Fibroblast of skin of right biceps (primary cell): ENCODE measurements around the gene FGGY.
A peak's percentile ranks its signal among the peaks of the same experiment; 100 is the strongest.

Experiments used
- DNase-seq: peaks from one replicate; pipeline ENCODE4 v3.0.0-alpha.2; 2013

The FGGY gene

DNA sequence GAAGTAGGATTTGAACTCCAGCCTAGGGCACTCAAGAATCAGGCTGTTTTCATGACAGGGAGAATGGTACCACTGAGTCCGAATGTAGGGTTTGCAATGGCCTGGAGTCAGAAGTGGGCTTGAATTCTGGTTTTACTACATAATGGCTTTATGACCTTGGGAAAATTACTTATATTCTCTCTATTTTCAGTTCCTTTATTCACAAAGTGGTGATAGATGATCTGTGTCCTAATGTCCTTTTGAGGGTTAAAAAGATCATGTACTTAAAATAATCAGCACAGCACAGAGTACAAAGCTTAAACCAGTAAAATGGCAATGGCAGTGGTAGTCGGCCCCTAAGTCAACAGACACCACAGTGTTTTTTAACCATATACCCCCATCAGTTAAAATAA, 454.1 kb downstream of the FGGY start:
- DNase-seq = no peak

DNA sequence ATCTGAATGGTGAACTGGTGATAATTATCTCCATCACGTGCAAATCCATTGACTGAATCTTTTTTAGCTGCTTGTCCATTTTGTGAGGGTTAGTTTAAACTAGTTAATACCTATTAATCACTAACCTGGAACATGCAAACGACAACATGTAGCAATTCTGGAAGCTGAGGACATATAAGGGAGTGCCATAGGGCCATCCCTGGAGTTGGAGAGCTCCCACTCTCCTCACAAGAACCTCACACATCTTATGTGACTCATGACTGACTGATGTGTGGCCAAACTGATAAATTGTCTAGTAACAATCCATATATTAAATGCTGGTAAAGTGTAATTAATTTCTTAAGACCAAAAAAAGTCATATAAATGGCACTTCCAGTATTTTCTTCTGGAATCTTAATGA, 454.9 kb downstream of the FGGY start:
- DNase-seq = peak; percentile 36

DNA sequence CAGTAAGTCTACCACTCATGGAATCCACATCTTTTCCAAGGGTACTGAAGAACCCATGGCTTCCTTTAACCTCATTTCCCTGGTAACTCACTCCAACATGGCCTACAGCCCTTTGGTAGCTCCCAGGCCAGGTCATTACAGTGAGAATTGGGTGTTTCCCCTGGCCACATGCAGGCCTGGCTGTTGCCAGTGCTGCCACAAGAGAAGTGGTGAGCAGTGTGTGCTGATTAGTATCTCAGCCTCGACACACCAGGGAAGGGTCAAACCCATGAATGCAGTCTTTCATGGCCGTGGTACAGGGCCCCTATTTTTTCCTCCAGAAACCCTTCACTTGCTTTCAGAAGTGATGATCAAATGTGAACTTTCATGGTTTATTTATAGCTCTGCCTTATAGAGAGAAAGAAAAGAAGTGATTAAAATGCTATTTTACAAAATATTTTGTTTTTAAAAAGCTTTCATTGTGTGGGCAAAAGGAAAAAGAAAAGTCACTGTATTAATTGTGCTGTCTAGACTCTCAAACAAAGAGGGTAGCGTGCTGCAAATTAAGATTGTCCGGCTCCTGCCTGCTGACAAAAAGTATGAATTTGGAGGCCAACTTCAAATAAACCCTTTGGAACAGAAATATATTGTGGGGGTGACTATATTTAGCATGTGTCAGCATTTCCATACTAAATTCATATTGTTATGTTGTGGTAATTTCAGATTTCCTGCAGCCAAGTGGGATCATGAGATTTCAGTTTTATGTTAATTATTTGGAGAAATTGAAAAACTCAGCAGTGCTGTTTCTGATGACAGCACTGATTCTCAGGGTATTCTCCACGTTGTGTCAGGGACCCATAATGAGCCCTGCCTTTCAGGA, 455.9 kb downstream of the FGGY start:
- no peak for DNase-seq

DNA sequence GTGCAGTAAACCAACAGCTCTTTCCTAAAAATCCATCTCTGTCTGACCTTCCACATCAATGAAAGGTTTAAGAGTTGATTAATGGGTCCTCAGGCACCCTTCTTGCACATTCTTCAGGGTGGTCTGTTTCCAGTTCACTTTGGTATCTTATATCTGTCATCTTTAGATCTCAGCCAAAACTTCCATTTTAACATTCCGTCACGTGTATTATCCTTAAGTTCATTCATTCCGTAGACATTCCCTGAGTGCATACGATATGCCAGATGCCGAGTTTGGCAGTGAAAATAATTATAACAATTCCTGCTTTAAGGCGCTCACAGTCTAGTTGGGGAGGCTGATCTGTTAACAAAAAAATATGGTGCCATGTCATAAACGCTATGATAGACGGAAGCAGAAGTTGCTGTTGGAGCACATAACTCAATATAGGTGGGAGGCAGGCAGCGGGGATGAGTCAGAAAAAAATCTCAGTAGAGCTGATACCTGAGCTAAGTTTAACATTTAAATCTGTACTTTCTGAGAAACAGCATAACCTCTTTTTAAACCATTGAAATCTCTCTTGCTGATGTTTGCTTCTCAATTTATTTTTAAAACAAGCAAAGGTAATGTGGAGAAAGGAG, 458.3 kb downstream of the FGGY start:
- DNase-seq = peak; percentile 51

DNA sequence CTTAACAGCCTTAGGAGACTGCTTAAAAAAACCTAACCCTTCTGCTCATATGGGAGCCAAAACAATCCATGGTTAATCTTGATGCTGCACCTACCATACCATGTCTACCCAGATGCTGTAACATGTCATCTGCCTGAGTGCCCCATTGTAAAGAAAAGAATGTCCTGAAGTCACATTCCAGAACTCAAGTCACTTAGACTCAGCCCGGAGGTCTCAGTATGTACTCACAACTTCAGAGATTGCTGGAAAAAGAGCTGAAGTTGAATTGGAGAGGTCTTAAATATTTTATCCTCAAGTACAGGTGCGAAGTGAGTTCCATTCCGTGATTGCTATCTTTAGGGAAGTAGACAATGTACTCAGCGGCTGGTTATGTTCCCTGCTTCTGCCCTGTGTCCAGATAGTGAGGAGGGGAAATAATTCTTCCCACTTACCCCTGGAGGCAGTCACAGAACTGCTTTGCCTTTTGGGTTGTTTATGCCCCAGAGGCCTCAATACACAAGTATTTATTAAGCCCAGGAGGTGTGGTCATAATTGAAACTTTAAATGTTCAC, 460.4 kb downstream of the FGGY start:
- DNase-seq = no peak

DNA sequence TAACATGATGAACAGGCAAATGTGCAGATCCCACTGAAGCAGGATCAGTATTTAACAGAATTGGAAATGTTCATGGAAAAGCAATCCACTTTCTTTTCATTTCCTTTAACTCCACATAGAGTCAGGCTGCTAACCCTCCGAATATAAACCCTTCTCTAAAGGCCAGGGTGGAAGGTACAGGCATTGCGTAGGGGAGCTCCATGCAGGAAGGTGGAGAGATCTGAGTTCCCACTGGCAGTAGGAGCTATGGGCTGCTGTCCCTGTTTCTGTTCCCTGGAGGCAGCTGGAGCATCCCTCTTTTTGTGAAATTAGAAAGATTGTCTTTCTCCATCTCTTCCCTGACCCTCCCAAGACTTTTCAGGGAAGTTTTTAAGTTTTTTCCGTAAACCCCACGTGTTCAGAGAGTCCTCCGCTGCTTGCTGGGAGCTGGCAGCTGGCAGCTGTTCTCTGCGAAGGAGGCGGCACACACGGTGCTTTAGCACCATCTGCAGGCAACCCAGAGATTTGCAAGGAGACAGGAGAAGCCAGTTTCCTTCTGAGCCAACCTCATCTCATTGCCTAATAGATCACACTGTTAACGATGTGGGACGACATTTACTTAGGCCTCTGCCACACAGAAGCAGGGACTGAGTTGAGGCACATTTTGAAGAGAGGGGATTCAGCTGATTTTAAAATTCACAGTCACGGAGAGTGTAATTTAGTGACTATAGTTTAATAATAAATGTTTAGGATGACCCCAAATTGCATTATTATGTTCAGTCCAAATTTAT, 462.4 kb downstream of the FGGY start:
- DNase-seq = peak; percentile 81

DNA sequence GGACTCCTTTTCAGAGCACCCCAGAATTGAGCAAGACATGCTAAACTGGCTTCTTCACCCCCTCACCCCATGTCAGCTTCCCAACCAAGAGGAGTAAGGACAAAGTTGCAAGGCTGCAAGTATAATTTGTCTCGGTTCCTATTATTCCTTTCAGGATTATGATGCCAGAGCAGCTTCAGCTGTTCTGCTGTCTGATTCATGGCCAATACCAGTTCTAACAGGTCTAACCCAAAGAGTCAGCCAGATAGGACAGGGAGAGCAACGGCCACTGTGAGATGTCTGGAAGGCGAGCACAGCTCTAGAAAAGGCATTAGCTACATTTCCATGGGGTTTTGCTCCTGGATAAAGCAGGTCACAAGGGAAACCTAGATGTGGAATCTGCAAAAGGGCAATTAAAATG, 464.5 kb downstream of the FGGY start:
- no peak for DNase-seq

DNA sequence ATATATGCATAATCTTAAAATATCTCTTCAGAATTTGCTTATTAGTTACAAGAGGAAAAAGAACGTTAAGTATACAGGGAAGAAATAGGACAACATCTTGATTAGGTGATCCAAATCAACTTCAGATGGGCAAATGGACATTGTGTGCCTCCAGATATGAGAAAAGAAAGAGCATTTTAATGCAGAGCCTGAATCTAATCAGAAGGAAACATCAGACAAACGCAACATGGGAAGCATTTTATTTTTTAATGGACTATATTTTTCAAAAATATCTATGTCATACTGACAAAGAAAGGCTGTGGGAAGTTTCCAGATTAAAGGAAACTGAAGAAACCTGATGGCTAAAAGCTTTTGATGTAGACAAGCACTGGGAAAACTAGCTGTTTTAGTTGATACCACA, 466.5 kb downstream of the FGGY start:
- DNase-seq = no peak

DNA sequence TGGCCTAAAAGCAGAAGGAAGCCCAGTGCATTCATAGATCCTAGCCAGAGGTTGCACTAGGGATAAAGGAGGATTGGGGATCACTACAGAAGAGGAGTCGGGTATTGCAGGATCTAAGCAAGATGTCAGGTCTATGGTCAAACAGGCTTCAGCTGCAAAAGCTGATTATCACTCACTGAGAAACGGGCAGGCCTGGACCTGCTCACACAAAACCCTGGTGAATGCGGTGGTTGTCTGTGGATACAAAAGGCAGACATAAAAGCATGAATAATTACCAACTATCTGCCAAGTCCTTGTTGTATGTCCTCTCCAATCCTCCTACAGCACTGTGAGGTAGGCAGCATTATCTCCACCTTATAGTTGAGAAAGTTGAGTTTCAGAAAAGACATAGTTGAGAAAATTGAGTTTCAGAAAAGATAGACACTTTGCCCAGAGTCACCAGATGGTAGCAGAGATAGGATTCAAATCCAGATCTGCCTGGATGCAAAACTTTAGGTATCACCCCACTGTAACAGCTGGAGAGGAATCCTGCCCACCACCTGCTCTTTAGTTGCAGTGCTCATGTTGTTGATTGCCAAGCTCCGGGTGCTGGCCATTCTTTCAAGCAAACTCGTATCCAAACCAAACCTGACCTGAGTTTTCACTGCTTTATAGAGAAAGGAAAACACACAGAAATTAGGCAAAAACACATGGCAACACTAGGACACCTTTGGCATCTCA, 468.3 kb downstream of the FGGY start:
- no peak for DNase-seq

DNA sequence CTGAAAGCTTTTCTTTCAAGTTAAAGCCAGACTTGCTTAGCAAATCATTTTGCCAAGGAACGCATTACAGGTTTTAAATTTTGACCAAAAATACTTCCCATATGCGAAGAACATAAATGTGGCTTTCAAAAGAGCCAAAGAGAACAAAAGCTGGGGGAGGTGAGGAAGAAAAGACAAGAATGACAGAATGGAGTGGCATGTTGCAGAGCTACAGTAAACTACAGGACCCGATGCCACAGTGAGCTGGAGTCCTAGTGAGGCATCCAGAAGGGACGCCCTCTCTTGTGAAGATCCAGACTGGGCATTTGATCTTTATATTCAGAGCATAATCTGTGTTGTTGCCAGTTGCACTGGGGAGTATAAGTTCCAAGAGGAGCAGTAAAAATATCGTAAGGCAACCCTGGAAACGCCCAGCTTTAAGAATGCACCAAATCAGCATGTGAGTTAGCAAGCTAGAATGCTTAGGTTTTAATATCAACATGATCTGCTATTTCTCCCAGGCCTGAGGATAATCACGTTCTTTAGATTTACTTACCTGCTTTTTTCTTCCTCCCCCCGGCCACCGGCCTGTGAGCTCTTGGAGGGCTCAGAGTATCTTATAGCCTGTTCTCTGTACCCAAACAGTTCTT, 469.4 kb downstream of the FGGY start:
- DNase-seq = peak; percentile 21

DNA sequence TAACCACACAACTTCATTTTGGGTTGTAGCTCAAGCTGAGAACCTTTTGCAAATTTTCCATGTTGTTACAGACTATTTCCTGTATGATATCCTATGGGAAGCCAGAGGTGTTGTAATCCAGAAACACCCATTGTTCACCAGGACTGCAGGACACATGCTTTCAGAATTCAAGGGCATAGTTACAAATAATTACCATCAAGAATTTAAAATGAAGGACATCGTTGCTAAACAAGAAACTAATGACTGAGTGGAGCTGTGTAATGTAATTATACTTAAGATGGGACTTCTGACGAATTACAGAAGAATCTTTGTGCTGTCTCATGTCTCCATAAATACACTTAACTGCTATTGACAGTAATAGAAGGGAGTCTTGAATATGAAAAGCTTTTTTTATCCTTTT, 470.2 kb downstream of the FGGY start:
- peak; percentile 50 for DNase-seq

DNA sequence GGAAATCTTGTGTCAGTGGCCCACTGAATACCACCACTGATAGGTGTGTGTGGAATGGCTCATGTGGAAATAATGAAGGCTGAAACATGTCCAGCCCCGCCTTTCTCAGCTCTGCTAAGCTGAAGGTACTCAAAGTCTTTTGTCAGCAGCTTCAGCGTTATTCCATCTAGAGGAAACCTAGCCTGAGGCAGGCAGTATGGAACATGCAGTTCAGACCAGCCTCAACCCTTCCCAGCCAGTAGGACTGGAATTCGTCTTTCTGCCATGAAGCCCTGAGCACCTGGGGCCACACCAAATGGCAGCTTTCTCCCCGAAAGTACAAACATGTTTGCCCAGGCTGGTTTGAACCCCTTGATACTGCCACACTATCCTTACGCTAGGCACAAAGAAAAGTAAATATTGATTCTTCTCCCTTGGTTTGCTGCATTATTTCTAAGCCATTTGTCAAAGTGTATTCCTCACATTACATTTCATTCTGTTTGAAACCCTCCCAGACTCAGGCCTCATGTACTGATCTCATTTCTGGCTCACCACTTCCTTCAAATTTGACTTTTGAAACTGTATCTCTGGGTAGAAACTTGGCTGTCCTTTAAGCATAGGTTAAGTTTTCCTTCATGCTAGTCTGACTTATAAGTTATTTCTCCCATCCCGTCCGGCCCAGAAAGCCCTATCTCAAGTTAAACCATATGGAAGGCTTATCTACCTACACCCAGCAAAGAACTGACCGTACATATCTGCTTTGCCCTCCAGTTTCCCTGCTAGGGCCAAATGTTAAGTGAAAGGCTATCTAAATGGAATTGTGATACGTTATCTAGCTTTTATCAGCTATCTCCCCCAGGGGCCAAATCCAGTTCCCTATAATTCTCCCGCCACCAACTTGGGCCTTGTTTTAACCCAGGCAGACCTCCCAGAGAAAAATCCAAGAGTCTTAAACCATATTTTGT, 472.2 kb downstream of the FGGY start:
- no peak for DNase-seq

DNA sequence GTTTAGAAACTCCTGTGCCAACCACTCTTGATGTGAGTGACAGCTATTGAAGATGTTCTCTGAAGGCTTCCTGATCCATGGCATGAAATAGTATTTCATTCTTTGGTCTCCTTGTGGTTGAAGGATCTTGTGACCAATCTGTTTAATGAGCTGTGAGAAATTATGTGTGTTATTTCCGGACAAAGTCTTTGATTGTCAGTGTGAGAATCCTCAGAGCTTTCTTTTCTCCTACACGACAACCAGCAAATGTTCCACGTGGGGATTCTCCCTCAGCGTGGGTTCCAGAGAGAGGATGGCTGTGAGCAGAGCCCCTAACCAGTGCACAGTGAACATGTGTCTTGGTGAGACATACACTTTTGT, 472.8 kb downstream of the FGGY start:
- no peak for DNase-seq

DNA sequence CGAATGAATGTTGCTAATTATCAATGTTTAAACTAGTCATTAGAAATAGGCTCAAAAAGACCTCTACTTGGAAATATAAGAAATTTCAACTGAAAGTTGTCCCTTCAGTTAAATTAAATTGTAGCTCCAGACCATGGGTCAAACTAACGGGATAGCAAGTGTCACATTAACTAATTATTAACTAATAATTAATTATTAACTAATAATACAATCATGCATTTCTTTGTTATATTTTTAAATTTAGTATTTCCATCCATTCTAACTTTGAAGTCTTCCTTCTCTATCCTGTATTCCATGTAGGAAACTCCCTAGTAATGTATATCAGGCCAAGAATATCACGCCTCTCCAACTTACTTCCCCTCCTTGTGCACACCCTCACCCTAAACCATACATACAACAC, 474.5 kb downstream of the FGGY start:
- DNase-seq = no peak

DNA sequence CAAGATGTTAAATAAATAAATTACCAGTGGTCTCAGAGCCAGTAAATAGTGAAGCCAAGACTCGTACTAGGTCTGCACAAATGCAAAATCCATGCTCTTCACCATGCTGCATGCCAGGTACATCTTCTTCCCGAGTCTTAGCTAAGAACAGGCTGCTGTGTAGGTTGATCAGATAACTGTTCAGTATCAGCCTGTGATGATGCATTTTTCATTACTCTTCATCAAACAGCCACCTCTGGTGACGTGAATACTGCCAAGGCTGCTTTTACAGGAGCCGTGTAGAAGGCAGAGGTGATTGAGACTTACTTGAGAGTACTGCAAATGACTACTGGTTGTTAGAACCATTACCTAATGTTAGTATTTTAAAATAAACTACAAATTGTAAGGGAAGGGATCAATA, 478.6 kb downstream of the FGGY start:
- no peak for DNase-seq

DNA sequence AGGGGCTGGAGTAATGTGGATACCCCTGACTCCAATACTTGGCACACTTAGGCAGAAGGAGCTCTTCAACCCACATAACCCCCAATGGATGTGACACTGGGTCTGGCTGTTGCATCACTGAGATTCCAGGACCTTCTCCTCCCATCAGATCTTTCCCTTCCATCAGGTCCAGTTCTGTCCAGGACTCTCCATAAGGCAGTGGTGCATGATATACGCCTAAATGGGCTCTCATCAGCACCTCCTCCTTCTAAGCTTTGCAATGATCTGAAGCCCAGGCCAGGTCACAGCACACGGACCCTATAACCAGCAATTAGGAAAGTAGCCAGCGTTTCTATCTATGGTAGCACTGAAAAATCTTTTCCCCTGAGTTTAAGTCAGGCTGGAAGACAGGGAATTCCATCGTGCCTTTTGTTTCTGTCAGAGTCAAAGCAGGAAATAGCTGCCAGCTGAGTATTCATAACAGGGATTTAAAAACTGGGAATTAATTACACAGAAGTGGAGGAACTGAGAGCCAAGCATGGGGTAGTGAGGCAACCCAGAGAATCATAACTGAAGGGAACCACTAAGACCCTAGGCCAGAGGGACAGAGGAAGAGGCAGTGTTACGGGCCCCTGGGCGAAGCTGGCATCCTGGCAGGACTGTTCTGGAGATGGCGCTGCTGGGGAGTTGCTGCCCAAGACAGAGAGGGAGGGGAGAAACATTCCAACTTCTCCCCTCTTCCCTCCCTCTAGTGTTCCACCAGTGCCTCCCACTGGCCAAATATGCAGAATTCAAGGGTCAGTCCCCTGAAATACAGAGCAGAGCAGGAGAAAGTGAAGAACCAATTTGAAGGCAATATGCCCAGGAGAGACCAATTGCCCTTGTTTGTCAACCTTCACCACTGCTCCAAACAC, 480.3 kb downstream of the FGGY start:
- DNase-seq = peak; percentile 76

DNA sequence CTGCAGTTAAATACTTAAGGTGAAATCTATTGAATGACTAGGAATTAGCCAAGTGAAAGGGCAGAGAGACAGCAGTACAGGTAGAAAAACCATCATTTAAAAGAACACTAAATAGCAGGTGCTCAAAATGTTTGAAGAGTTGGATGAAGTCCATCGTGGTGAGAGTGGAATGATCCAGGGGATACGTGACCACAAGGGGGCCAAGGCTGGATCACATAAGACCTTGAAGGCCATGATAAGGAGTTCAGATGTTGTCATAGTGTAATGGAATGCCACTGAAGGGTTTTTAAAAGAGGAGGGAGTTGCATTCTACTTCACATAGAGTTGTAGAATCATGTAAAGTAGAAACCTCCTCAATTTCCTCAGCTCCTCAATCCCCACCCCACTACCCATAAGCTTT, 483.1 kb downstream of the FGGY start:
- DNase-seq = peak; percentile 7

DNA sequence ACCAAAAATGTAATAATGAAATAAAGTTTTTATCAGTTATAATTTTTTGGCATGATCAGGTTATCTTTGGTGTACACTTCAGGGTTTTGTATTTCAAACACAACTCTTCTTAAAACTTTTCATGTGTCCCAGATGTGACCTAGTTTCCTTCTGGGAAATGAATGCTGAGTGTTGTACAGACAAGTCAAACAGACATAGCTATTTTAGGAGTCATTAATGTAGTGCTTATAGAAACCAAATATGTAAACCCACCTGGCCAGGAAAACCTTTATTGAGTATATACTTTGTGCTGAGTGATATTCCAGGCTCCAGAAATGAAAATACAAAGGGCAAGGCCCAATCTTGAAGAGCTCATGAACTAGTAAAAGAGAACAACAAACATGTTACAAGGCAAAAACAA, 491.9 kb downstream of the FGGY start:
- no peak for DNase-seq

DNA sequence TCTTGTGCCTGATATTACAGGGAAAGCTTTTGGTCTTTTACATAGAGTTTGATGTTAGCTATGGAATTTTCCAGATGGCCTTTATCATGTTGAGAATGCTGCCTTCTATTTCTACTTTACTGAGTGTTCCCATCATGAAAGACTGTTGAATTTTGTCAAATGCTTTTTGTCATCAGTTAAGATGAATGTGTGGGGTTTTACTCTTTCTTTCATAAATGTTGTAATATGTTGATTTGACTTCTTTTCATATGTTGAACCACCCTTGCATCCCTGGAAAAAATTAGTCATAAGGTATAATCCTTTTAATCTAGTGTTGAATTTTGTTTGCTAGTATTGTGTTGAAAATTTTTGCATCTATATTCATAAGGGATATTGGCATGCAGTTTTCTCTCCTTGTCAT, 501.7 kb downstream of the FGGY start:
- DNase-seq = no peak

DNA sequence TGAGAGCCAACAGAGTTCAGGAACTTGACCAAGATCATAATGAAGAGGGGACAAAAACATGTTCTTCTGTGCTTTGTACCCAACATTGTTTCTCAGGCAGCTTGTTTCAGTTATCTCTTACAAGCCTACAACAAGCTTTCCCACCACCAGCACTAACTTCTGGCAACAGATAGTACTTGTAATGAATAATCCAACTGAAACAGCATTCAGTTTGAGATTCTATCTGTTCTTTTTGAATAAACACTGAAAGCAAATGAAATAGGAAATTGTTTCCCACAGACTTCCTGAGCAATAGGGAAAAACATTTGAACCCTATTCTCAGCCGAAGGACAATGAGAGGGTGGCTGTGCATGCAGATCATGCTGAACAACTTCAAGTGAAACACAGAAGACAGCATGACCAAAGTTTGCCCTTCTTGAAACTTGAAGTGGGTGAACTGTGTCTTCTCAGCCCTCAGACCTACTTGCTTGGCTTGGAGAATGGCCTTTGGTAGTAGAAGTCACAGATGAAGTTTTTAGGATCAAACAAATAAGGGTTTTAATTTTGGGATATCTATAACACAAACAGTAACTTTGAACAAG, 506.7 kb downstream of the FGGY start:
- DNase-seq = no peak
